Mesodermal cell (in vitro differentiated cells): ENCODE results near the gene TXNRD2. TPM values are rescaled to one million over a fixed set of nuclear protein-coding genes. Genes with fewer than 3 reads are reported as not detected.

ENCODE experiments used
- H3K27ac ChIP-seq: 2 replicates; pipeline ENCODE4 v1.7.0; 2013; ENCODE audit warnings: mild to moderate bottlenecking, low read depth, low read length, moderate library complexity; ENCODE audit not compliant: severe bottlenecking
- H3K36me3 ChIP-seq: 2 replicates; pipeline ENCODE4 v1.7.1; 2013; ENCODE audit warnings: mild to moderate bottlenecking, low read length, moderate library complexity; ENCODE audit not compliant: control insufficient read depth, insufficient read depth
- H3K4me1 ChIP-seq: one replicate; pipeline ENCODE4 v1.7.1; 2013; ENCODE audit warnings: mild to moderate bottlenecking, low read length; ENCODE audit not compliant: insufficient read depth, control insufficient read depth, poor library complexity, severe bottlenecking
- H3K4me3 ChIP-seq: 2 replicates; pipeline ENCODE4 v1.7.0; 2013; ENCODE audit warnings: low read length, control low read depth, mild to moderate bottlenecking; ENCODE audit not compliant: insufficient read depth, poor library complexity, severe bottlenecking; ENCODE audit errors: extremely low read depth
- H3K9me3 ChIP-seq: 2 replicates; pipeline ENCODE4 v1.7.1; 2013; ENCODE audit warnings: mild to moderate bottlenecking, low read length, moderate library complexity; ENCODE audit not compliant: control insufficient read depth
- WGBS, 2 experiments: methylation state at CpG; one replicate each; pipeline ENCODE4 v1.1.5; 2013; ENCODE audit warnings: missing lambda C conversion rate in 2 of 2; ENCODE audit not compliant: insufficient coverage in 2 of 2; 5-methylcytosine and 5-hydroxymethylcytosine counted together
- polyA plus RNA-seq, 2 experiments: library from polyadenylated mRNA; stranded (reverse); fragments of 50-300 nt; gene quantifications; one replicate each; pipeline ENCODE4 v1.2.3, GENCODE V29; 2013

TXNRD2 gene
- 10.9 TPM for polyA plus RNA-seq (2013, experiment 1 of 2)
- polyA plus RNA-seq (2013, experiment 2 of 2), result 9.3 TPM

DNA sequence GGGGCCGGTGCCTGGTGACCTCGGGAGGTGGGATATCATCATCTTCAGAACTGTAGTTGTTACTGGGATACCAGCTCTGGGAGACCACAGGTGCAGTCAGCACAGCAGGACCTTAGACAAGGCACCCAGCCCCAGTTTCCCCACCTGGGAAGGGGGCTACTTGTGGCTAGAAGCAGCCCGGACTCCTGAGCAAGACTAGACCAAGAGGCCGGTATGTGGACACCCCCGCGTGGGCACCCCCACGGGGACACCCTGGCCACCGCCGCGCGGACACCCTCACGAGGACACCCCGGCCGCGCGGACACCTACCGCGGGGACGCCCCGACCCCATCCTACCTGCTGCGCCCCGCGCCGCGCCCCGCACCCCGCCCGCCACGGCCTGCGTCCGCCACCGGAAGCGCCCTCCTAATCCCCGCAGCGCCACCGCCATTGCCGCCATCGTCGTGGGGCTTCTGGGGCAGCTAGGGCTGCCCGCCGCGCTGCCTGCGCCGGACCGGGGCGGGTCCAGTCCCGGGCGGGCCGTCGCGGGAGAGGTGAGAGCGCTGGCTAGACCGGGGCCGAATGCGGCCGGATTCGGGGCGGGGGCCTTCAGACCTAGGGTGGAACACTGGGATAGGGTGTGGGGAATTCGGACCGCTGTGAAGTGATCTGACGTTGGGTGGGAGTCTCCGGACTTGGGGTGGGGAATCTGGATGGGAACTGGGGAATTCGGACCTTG is at the start of gene TXNRD2, which contains the start of gene COMT:
Gene TXNRD2 (minus strand): TSS at position 454 of the 718 bp plus-strand sequence. CDS start 15 bp downstream, at position 439.
Gene COMT (plus strand): TSS at position 408 of the 718 bp plus-strand sequence. CDS start 20,755 bp downstream, outside the sequence.
- 16 to 23% methylated on average over 36 to 42 of the region's 63 CpGs for WGBS, 2 experiments
- peaks cover 18% of the 10 kb centered on the region for H3K4me1 ChIP-seq
- peaks cover 5% of the 10 kb centered on the region for H3K36me3 ChIP-seq
- peak within 1 kb of the TSS; percentile 97 for H3K27ac ChIP-seq
- peaks cover 13% of the 10 kb centered on the region for H3K9me3 ChIP-seq
- H3K4me3 ChIP-seq, result peak within 1 kb of the TSS; percentile 58

DNA sequence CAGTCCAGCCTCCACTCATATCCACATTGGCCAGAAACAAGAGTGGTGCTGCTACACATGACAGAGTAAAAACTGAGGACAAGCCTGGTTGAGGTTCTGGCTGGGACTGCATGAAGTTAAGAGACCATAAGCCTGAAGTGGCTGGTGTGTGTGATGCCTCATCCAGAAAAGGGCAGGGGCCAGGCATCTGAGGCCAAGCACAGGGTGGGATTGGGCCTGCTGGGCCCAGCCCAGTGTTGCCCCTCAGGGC is 49.7 kb upstream of the TXNRD2 start:
- no peak overlapping the region for H3K27ac ChIP-seq
- H3K9me3 ChIP-seq, result no peaks in the 10 kb centered on the region
- H3K36me3 ChIP-seq, result no peaks in the 10 kb centered on the region
- H3K4me3 ChIP-seq, result no peak overlapping the region
- no peaks in the 10 kb centered on the region for H3K4me1 ChIP-seq

DNA sequence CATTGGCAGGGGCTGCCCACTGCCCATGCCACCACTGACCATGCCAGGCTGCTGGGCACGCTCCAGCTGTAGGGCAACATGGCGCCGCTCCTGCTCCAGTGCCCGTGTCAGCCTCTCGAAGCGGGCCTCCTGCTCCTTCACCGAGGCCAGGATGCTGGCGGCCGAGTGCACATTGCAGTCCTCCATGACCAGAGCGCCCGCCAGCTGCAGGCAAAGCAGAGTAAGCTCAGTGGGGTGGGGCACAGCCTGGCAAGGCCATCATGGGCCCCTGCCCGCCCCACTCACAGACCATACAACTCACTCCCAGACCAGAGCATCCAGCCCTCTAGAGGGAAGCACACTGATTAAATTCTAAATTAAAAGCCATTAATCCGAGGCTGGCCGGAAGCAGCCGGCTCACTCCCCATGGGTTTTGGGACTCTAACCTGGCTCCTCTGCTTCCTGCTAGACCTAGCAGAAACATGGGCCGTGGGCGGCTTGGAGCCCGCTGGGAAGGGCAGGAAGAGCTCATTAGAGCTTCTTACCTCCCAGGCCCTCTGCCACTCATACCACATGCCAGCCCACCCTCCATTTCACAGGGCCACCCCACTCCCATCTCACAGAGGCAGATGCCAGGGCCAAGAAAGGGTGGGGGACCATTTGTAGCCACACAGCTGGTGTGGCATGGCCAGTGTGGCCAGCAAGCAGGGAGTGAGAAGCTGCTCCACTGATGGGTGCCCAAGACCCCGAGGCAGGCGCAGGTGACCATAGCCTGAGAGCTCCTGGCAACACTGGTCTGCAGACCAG is 49.2 kb upstream of the TXNRD2 start:
- Histone ChIP-seq H3K4me3 (no peak overlapping the region), H3K36me3 (no peaks in the 10 kb centered on the region), H3K4me1 (peaks cover 5% of the 10 kb centered on the region), H3K27ac (no peak overlapping the region), H3K9me3 (no peaks in the 10 kb centered on the region)
- 91 to 93% methylated on average over 11 to 19 of the region's 20 CpGs for WGBS, 2 experiments

DNA sequence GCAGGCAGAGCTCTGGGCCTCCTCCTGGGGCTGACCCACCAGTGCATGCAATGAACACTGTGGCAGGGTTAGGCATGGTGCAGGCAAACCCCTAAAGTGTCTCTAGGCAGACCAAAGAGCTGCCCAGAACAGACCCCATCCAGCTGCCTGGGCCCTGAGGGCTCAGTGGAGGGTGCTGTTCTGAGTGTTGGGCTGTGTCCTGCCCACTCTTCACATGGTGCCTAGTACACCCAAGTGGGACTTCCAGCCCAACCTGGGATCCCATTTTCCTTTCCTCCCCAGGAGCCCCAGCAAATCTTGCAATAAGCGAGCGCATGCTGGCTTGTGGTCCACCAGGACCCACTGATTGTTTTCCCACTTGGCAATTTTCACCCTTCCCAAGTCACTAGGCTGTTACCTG is 48.6 kb upstream of the TXNRD2 start:
- WGBS, 2 experiments, result 92 to 100% methylated on average over 2 of the region's 2 CpGs
- no peaks in the 10 kb centered on the region for H3K9me3 ChIP-seq
- H3K4me3 ChIP-seq, result no peak overlapping the region
- H3K36me3 ChIP-seq, result no peaks in the 10 kb centered on the region
- peaks cover 8% of the 10 kb centered on the region for H3K4me1 ChIP-seq
- no peak overlapping the region for H3K27ac ChIP-seq

DNA sequence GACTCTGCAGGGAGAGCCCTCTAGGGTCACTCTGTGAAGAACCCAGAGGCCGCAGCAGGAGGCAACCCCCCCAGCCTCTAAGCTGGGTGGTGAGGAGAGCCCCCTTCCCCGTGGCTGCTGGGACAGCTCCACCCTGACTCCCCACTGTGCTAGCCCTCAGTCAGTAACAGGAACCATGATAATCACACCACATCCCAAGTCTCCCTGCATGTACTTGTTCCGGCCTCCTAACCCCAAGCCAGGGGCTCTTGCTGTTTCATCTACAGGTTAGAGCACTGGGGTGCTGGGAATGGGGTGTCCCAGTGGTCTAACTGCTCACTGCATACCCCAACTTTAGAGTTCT is 48.1 kb upstream of the TXNRD2 start:
- no peak overlapping the region for H3K27ac ChIP-seq
- H3K4me1 ChIP-seq, result peaks cover 8% of the 10 kb centered on the region
- no peak overlapping the region for H3K4me3 ChIP-seq
- no peaks in the 10 kb centered on the region for H3K9me3 ChIP-seq
- H3K36me3 ChIP-seq, result no peaks in the 10 kb centered on the region
- 100% methylated on average over 1 to 2 of the region's 3 CpGs for WGBS, 2 experiments

DNA sequence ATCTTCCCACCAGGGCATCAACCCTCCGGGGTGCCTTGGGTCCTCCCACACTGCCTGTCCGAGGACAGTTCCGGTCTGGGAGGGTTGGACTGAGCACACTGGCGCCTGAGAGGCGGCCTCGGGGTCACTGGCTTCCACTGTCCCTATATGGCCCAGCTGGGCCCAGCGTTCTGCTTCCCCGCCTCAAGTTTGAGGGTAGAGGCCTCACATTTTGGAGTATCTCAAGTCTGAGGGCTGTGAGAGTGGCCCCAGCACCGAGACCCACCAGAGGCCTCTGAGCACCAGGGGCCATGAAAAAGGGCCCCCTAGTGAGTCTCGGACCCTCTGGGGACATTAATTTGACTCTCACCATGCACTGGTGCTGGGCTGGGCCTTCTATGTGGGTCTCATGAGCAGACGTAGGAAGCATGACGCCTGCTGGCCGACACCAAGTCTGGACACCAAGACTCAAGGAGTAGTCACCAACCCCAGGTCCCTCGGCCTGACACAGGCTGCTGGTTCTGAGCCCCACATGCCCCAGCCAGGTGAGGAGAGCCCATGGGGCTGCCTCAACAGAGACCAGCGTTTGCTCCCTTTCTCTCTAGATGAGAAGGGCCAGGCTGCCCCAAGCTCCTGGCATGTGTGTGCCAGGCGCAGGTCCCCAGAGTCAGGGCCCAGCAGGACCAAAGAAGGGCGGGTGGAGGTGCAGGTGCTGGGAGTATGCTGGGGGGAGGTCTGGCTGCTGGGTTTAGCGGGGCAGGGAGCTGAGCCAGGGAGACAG is 47.5 kb upstream of the TXNRD2 start:
- 93 to 95% methylated on average over 18 of the region's 18 CpGs for WGBS, 2 experiments
- no peaks in the 10 kb centered on the region for H3K36me3 ChIP-seq
- H3K9me3 ChIP-seq, result no peaks in the 10 kb centered on the region

DNA sequence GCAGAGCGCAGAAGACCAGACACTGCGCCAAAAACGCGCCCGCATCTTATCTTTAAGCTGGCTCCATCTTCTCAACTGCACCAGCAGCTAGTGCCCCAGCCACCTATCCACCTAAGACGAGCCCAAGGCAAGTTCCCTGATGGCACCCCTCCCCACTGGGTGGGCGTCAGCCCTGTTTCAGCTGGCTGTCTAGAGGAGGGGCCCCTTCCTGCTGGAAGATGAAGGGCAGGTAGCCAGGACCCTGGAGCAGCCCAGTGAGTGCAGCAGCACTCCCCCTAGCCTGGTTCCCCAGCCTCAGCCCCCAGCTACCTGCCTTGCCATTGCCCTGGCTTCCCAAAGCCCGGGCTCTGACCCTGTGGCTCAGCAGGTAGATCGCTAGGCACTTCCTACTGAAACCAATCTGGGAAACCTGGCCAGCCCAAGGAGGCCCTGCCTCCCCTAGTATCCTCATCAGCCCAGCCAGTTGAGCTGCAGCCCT is 46.8 kb upstream of the TXNRD2 start:
- H3K9me3 ChIP-seq, result no peaks in the 10 kb centered on the region
- 92 to 99% methylated on average over 8 to 9 of the region's 9 CpGs for WGBS, 2 experiments
- H3K27ac ChIP-seq, result no peak overlapping the region
- H3K4me1 ChIP-seq, result peaks cover 19% of the 10 kb centered on the region
- H3K4me3 ChIP-seq, result no peak overlapping the region
- H3K36me3 ChIP-seq, result no peaks in the 10 kb centered on the region

More for the DNA sequence above, 47.5 kb upstream of the TXNRD2 start:
- Histone ChIP-seq H3K4me3 (no peak overlapping the region), H3K4me1 (peaks cover 14% of the 10 kb centered on the region), H3K27ac (no peak overlapping the region)

DNA sequence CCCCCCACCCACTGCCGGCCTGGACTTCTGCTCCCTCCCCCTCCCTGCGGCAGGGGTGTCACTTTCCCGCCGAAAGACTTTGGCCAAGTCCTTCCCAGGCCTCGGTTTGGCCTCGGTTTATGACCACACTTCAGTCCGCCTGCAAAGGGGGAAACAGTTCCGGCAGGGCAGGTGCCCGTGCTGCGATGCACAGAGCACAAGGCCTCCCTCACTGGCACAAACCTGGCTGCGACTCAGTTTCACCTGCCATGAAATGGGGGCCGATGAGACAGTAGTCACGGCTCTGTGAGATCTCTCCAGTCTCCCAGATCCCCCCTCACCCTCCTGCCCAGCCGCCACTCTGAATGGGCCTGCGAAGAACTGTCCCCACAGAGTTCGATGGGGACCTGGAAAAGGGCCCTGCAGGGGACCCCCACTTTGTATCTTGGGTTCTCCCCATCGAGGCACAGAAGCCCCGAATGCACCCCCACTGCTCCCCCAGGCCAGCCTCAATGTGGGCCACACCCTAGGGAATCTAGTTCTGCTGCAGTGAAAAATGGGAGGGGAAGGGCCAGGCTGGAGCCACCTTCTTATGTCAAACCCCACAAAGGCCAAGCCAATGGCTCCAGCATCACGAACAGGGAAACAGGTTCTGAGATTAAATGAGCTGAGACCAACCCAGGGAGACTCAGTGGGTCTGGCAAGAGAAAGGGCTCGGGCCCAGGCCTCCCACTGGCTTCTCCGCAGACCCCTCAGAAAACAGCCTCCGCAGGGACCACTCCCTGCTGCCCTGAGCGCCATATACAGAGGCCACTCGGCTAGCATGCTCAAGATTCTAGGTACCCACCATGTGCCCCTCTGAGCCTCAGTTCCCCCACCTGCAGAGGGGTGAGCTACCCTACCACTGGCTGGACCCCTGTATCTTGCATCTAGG is 46.0 kb upstream of the TXNRD2 start:
- H3K27ac ChIP-seq, result no peak overlapping the region
- peak overlapping the region; percentile 2 for H3K4me3 ChIP-seq
- H3K9me3 ChIP-seq, result no peaks in the 10 kb centered on the region
- H3K36me3 ChIP-seq, result no peaks in the 10 kb centered on the region
- peaks cover 19% of the 10 kb centered on the region for H3K4me1 ChIP-seq
- 73 to 74% methylated on average over 18 to 22 of the region's 24 CpGs for WGBS, 2 experiments

DNA sequence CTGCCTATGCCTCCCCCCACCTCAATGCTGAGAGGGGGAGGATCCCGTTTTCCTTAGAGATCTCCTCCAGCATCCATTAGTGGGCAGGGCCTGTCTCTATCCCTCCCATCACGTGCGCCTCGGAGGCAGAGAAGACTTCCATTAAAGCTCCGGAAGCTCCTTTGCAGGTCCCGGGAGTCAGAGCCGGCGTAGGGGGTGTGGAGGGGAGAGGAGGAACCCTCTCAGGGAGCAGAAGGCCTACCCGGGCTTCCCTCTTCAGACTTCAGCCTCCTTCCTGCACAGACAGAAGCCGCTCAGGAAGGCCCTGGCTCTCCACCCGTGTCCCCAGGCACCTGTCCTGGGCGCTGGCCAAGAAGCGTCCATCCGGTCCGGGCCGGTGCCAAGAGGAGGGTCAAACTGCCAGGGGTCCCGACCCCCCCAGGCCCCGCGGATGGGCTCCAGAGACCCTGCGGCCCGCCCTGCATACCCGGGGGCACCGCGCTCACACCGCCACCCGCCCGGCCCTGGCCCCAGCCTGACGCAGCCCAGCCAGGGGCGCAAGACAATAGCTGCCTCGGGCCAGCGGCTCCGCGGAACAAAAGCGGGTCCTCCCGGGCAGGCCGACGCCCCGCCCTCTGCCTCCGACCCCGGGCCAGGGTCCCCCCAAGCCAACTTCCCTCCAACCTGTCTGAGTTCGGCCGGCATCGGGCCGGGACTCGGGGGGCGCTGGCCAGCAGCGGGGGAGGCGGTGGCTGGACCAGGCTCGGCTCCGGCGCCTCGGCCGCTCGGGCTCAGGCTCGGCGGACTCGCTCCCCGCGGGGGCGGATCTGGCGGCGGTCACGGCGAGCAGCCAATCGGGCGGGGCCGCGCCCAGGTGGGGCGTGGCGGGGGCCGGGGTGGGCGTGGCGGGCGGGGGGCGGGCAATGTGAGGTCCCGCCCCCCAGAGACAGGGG is 45.1 kb upstream of the TXNRD2 start:
- Histone ChIP-seq H3K36me3 (no peaks in the 10 kb centered on the region), H3K9me3 (no peaks in the 10 kb centered on the region), H3K27ac (peak overlapping the region; percentile 50), H3K4me3 (peak overlapping the region; percentile 58), H3K4me1 (peaks cover 19% of the 10 kb centered on the region)
- WGBS, 2 experiments, result 1 to 2% methylated on average over 44 to 53 of the region's 76 CpGs
